HG03571 (cell line): Measurements from ENCODE around the gene MAGED4.
"Not testable (repeated sequence)": the region's sequence is repeated elsewhere in the genome, so short reads cannot be mapped to it uniquely, and the experiment has no call there.

Experiments
- ATAC-seq: cut with Tn5 transposase; IDR thresholded peaks from one replicate; pipeline ENCODE4 v1.9.1; 2021; ENCODE audit not compliant: unreplicated experiment

The MAGED4 gene

DNA sequence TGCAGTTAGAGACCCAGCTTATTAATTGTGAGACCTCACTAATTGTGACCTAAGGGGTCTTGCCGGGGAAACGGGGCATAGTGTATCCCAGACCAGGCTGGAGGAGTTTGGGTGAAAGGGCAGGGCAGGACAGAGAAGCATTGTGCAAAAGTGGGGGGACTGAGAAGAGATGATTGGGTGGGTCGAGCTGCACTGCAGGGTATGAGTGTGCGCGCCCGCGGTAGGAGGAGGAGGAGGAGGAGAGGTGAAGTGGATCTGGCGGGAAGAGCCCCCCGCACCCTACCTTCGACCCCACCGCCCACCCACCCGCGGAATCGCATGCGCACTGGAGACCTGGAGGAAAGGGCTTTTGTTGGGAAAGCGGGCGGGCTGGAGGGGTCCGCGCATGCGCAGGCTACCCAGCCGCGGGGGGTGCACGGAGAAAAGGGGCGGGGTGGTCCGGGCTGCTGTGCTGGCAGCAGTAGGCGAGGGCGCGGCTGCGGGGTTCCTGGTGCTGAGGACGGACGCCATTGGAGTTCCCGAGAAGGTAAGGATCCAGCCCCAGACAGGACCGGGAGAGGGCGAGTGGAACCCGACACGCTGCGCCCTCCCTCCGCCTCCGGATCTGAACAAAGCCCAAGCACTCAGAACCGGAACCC lies at the start of gene MAGED4:
Gene MAGED4 (plus strand): TSS at position 449 of the 638 bp plus-strand sequence. CDS start 1,035 bp downstream, outside the sequence.
- not testable (repeated sequence) for ATAC-seq

- no peak for ATAC-seq
Measured at GRCh38 chrX:52138830-52139544, 45.7 kb upstream of the MAGED4 start.

GRCh38 chrX:52139545-52139895 lies 45.2 kb upstream of the MAGED4 start:
- no peak for ATAC-seq

GRCh38 chrX:52140020-52140419 lies 44.7 kb upstream of the MAGED4 start:
- ATAC-seq = no peak

DNA sequence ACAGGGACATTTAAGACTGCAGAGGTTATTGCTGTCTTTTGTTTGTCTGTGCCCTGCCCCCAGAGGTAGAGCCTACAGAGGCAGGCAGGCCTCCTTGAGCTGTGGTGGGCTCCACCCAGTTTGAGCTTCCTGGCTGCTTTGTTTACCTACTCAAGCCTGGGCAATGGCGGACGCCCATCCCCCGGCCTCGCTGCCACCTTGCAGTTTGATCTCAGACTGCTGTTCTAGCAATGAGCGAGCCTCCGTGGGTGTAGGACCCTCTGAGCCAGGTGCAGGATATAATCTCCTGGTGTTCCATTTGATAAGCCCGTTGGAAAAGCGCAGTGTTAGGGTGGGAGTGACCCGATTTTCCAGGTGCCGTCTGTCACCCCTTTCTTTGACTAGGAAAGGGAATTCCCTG lies 34.0 kb upstream of the MAGED4 start:
- ATAC-seq = not testable (repeated sequence)

DNA sequence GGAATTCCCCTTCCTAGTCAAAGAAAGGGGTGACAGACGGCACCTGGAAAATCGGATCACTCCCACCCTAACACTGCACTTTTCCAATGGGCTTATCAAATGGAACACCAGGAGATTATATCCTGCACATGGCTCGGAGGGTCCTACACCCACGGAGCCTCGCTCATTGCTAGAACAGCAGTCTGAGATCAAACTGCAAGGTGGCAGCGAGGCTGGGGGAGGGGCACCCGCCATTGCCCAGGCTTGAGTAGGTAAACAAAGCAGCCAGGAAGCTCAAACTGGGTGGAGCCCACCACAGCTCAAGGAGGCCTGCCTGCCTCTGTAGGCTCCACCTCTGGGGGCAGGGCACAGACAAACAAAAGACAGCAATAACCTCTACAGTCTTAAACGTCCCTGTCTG lies 24.5 kb upstream of the MAGED4 start:
- ATAC-seq = not testable (repeated sequence)

DNA sequence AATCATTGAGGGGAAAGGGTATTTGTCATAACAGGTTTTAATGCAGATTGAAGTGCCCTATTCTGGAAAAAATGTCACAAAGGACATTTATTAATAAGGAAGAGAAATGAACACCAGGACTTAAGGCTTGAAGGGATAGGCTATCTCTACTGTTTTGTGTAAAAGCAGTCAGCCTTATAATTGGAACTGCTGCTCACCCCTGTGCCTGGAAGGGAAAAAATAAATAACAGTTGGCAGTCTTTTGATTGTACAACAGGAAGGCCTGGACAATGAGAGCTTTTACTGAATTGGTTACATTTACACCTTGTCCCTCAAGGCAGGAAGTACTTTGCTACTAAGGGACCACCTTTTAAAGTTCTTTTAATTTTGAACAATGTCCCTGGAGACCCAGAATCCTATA lies 17.8 kb upstream of the MAGED4 start:
- ATAC-seq = no peak

DNA sequence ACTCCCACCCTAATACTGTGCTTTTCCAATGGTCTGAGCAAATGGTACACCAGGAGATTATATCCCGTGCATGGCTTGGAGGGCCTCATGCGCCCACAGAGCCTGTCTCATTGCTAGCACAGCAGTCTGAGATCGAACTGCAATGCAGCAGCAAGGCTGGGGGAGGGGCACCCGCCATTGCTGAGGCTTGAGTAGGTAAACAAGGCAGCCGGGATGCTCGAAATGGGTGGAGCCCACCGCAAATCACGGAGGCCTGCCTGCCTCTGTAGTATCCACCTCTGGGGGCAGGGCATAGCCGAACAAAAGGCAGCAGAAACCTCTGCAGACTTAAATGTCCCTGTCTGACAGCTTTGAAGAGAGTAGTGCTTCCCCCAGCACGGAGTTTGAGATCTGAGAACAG lies 13.6 kb upstream of the MAGED4 start:
- not testable (repeated sequence) for ATAC-seq

- ATAC-seq = not testable (repeated sequence)
Measured at GRCh38 chrX:52185078-52185453, 378 bp downstream of the MAGED4 start.

DNA sequence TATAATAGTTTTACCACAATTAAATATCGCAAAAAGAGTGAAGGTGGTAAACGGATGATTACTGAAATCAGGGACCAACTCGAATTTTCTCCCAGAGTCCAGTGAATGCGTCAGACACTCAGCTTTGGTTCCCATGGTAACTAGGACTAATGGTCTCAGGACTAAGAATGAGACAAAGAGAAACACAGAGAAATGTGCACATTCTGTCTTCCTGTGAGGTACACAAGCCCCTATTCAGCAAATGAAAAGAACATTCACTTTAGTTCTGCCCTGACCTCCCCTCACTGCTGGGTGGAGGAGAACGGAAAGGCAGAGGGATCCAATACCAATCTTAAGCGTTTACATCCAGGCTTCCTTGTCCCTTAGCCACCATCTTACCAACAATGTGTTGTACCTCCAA lies 26.7 kb downstream of the MAGED4 start:
- not testable (repeated sequence) for ATAC-seq

GRCh38 chrX:52213276-52213675 lies 28.6 kb downstream of the MAGED4 start:
- no peak for ATAC-seq

DNA sequence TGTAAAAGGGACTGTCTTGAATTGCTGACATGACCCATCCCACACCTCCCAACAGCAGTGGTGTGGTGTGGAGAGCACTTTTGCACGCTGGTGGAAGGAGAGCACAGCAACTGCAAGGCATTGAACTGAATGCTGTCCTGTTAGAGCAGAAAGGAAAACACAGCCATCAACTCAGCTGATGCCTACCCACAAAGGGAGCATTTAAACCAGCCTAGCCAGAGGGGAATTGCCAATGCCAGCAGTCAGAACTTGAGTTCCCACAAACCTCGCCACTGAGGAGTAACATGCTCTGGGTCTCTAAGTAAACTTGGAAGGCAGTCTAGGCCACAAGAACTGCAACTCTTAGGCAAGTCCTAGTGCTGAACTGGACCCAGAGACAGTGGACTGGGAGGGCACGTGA lies 31.9 kb downstream of the MAGED4 start:
- no peak for ATAC-seq

DNA sequence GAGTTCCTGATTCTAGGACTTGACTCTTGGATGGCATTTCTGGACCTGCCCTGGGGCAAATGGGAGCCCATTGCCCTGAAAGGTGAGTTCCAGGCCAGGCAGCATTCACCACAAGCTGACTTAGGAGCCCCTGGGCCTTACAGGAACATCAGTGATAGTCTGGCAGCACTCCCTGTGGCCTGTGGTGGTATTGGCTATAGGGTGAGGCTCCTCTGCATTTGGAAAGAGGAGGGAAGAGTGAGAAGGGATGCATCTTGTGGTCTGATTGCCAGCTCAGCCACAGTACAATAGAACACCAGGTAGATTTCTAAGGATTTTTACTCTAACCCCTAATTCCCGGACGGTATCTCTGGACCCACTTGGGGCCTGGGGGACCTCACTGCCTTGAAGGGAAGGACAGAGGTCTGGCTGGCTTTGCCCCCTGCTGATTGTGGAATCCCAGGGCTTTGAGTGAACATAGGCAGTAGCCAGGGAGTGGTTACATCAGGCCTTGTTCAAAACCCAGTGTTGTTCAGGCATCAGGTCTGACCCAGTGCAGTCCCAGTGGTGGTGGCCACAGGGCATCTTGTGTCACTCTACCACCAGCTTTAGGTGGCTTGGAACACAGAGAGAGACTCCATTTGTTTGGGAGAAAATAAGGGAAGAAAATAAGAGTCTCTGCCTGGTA lies 32.9 kb downstream of the MAGED4 start:
- ATAC-seq = no peak

- ATAC-seq = no peak
Measured at GRCh38 chrX:52220936-52221335, 36.2 kb downstream of the MAGED4 start.
